Heart left ventricle (tissue), 13 donors: ENCODE data around the gene IL17RA.

Experiments
- CTCF ChIP-seq, 12 donors: fragments of 200-600 bp; sonication (generic) in 4 of 12; IDR thresholded peaks; one replicate each; pipeline versions ENCODE4 v1.5.0 to v1.8.0; 2018 to 2022; ENCODE audit warnings: antibody characterized with exemption in 12 of 12, mild to moderate bottlenecking in 5 of 12
- POLR2A ChIP-seq, 2 donors: fragments of 450-650 bp; IDR thresholded peaks; one replicate each; pipeline ENCODE4 v1.6.1; 2017; ENCODE audit warnings: antibody characterized with exemption in 2 of 2, mild to moderate bottlenecking in 2 of 2, moderate library complexity in 2 of 2
- donor health status: ischemic (EF 13 %, LVEDD 7.1; RV severe dilation, severe dysfunction).
- donor health status: DM: no; HTN: yes; CAD: no.
- donor health status: DM: no; HTN: no; CAD: no.
- donor health status: ischemic (EF 25% LVEDD 6.9; RV normal size, moderate dysfunction).
- donor health status: ischemic (EF 25% LVEDD 5.7; RV mildly dilated, moderate dysfunction).
- donor health status: ischemic (EF 35%, LVEDD 5.7; RV mildly dilated, moderate dysfunction).
- donor health status: nonischemic (EF 11% LVEDD 7.7; RV severe dilation, severe dysfunction).
- donor health status: DM: yes; HTN: yes; CAD: no.
- donor health status: PGD.
- donor health status: ischemic (EF 29% LVEDD 5.4; RV normal size, mild dysfunction).
- donor health status: nonischemic (EF 23%, LVEDD 6.1; RV moderate dilation, normal function).

- TF ChIP-seq POLR2A (IDR thresholded peaks at IDR 0.05) (no peak), CTCF (IDR thresholded peaks at IDR 0.05) (no peak)
Measured at GRCh38 chr22:17072877-17073276, 11.9 kb upstream of the IL17RA start.
